Stimulated activated CD4-positive, alpha-beta T cell treated with anti-CD3 and anti-CD28 coated beads, Interleukin-2, amount 100 ng/mL, for 4 hours (primary cell): ENCODE measurements around the gene PSMG3.

Source experiments
- DNase-seq: peaks from one replicate; pipeline ENCODE4 v3.0.0-alpha.2; 2020; ENCODE audit warnings: low read depth

PSMG3 gene

DNA sequence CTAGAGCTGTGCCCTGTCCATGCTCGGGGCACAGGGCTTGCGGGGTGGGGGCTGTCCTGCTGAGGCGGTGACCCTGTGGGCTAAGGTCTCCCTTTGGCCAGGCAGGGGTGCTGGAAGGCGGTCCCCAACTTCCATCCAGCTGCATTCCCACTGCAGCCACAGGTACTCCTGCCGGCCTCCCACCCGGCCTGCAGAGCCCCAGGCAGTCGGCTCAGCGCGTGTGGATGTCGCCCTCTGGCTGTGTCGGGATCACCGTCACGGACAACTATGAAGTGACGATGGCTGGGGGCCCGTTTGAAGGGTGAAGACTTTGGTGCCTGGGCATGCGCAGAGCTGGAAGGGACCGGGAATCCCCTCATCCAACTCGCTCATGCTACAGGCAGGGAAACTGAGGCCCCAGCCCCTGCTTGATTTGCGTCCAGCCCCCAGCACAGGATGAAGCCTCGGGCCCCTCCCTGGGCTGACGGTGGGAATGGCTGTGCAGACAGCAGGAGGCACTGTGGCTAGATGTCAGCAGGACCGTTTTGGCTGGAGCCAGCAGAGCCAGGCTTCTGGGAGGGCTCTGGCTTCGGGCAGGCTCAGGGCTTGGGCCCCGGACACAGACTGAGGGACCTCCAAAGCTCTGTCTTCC lies 11.5 kb downstream of the PSMG3 start:
- no peak for DNase-seq

GRCh38 chr7:1557771-1558170 lies 12.1 kb downstream of the PSMG3 start:
- DNase-seq: no peak

- DNase-seq: no peak
Observed at GRCh38 chr7:1557006-1557405, 12.8 kb downstream of the PSMG3 start.

DNA sequence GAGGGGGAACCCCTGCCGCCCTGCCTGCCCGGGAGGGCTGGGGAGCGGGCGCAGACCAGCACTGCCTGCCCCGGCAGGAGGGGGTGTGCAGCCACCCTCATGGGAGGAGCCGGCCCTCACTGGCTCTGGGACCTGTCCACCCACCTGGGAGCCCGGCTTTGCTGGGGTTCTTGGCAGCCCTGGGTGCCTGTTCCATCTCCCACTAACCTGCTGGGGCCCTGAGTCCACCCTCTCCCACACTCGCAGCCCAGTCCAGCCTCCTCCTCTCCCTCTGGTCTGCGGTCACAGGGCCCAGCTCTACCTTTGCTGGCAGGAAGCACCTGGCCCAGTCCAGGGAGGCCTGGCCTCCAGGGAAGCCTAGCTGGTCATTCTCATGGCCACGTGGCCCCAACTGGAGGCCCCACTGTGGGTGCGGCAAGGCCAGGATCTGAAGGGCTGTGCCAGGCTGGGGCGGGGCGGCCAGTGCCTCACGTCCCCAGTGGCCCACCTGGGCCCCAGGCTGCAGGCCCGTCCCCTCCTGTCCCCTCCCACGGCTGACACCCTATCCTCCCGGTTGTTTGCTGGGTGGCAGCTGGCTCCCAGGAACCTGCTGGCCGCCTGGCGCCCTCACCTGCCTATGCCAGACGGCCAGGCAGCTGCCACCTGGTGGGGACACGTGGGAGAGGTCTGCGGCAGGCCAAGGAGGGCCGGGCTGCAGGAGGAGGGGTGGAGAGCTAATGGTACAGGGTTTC lies 13.9 kb downstream of the PSMG3 start, which contains the start of gene TMEM184A:
TSS of gene TMEM184A (minus strand) at position 393 of the 731 bp plus-strand sequence. CDS start 721 bp downstream, outside the sequence.
- no peak for DNase-seq

DNA sequence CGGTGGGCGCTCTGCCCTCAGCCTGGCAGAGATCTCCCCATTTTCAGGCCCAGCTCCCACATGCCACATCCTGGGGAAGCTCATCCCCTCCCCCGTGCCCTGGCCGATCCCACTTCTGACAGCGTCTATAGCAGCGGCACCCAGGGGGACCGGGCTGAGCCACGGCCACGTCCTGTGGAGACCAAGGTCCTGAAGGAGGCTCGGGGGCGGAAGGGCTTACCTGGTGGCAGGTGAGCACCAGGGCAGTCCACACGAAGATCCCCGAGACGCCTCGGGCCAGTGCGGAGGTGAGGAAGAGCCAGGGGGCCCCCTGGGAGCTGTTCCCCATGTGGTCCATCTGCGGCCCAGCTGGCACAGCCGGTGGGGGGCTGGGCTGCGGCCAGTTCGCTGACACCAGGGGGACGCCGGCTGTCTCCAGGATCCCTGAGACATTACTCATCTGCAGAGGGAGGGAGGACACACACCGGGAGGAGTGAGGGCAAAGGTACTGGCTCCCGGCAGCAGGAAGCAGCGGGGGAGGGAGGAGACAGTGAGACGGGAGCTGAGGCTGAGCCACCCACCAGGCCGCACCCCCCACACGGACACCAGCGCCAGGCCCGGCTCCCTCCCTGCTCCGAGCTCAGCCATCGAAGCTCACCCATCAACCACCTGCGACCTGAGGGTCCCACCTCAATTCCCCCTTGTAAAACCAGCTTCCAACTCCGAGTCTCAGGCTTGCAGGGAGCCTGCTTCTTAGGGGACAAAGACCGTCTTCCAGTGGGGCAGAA lies 14.6 kb downstream of the PSMG3 start:
- DNase-seq: no peak

GRCh38 chr7:1554333-1555045 lies 15.3 kb downstream of the PSMG3 start:
- no peak for DNase-seq

- DNase-seq: no peak
Observed at GRCh38 chr7:1553512-1554210, 16.2 kb downstream of the PSMG3 start.

GRCh38 chr7:1552200-1552599 lies 17.6 kb downstream of the PSMG3 start:
- DNase-seq: no peak

GRCh38 chr7:1550846-1551155 lies 19.0 kb downstream of the PSMG3 start:
- DNase-seq: no peak

GRCh38 chr7:1550005-1550845 lies 19.6 kb downstream of the PSMG3 start:
- no peak for DNase-seq

GRCh38 chr7:1549357-1550004 lies 20.4 kb downstream of the PSMG3 start:
- no peak for DNase-seq

- DNase-seq: no peak
Observed at GRCh38 chr7:1548944-1549343, 20.9 kb downstream of the PSMG3 start.

GRCh38 chr7:1548438-1548831 lies 21.4 kb downstream of the PSMG3 start:
- no peak for DNase-seq

DNA sequence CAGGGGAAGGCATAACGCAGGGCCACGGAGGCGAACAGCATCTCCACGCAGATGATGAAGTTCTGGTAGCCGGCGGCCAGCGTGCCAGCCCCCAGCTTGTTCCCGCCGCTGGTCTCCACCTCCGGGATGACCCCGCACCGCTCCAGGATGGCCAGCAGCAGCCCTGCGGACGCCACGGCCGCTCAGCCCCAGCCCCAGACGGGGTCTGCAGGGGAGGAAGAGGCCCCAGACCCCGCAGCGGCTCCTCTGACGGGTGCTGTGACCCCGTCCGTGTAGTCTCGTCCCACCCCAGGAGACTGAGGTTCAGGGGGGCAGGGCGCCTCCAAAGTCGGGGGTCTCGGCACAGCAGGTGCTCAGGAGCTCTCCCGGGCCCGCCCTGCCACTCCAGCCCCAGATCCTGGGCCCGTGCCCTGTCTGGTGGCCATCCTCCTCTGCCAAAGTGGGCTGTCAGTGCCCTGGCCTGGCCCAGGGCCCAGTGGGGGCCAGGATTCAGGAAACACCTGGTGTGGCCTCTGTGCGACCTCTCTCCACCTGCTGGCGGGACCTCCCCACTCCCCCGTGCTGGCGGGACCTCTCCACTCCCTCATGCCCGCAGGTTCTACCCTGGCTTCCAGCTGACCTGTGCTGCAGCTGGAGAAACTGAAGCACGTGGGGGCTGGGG lies 21.9 kb downstream of the PSMG3 start:
- DNase-seq: no peak

DNA sequence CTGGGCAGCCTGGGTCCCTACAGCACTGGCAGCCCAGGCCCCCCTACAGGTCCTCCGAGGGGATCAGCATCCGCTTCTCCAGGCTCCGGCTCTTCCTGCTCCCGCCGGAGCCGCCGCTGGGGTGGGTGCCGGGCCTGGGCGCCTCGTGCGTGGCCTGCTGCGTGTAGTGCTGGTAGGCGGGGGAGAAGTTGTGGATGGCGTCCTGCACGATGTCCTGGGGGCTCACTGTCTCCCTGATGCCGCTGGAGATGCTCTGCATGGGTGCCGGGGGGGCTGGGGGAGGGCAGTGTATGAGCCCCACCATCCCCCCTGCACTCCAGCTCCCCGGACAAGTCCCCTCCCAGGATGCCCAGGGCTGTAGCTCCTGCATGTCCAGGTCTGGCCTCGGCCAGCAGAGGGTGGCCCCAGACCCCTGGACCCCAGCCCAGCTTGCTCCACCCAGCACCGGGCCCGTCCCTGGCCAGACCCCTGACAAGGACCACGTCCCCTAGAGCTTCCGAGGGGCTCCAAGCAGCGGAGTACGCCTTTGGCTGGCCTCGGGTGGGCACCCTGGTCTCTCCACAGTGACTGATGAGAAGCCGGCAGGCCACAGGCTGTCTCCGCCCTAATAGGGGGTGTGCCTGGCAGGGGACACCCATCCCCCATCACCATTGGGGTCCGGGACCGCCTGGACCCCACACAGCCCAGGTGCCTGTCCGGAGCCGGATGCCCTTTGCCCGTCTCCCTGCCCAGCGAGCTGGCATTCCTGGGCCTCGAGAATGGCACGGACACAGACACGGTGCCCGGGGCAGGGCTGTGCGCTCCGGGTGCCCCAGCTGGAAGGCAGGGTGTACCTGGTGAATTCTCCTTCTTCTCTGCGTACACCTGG lies 22.7 kb downstream of the PSMG3 start:
- no peak for DNase-seq

DNA sequence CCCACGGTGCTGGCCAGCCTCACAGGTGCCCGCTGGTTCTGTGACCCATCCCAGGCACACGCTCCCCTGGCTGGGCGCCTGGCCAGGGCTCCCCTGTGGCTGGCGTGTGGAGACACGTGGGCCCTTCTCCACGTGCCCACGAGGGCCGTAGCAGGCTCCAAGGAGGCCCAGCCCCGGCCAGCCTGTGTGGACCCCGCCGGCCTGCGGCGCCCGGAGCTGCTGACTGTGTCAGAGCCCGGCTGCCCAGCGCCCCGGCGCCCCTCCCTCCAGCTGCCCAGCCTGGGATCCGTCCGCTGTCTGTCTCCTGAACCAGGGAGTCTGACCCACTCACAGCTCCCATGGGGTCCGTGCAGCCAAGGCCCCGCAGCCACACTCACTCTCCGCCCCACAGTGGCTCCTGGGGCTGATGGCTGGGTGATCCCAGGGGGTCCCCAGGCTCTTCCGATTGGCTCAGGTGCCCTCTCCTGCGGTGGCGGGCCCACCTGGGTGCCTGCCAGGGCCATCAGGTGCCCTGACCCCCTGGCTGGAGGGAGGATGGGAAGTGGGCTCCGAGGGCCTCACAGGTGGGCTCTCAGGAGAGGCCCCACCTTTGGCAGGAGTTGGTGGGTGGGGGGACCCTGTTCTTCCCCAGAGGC lies 23.4 kb downstream of the PSMG3 start:
- DNase-seq: no peak

DNA sequence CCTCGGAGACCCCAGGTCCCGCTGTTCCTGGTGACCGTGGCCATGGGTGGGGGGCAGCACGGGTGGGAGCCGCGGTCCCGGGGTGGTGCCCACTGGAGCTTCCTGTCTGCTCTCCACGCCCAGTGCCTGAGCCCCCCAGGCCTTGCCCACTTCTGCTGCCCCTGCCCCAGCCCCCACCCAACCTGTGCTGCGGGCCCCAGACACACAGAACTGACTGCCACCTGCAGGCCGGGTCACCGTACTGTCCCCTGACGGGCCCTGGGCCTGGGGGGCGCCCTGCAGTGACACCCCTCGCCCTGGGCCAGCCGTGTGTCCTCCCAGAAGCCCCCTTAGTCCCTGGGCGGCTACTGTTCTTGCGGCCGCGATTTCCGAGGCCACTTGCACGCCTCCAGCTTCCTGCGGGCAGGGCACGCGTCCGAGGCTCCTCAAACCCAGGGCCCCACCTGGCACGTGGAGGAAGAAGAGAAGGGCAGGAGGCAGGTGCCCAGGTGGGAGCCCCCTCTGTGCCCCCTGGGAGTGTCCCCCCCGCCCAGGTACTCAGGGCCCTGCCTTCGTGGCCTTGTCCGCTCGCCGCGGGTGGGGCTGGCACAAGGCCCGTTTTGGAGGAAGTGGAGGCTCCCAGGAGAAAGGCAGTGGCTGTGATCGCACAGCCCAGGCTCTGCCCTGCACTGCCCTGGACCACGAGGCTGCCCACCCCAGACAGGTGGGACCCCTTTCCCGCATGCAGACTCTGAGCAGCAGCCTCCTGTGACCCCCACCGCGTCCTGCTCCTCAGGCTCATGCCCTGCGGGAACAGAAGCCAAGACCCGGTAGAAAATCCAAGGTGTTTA lies 24.2 kb downstream of the PSMG3 start:
- no peak for DNase-seq
